CD4-positive, alpha-beta T cell treated with Interleukin-4 for 4 hours (primary cell): ENCODE results near the gene SKAP1.
"Not testable (repeated sequence)": the region's sequence is repeated elsewhere in the genome, so short reads cannot be mapped to it uniquely, and the experiment has no call there.

Source experiments
- DNase-seq: peaks from one replicate; pipeline ENCODE4 v3.0.0-alpha.2; 2020

SKAP1 gene

GRCh38 chr17:48194097-48194550 is 235.9 kb downstream of the SKAP1 start:
- DNase-seq = peak; percentile 36

- no peak for DNase-seq
Measured at GRCh38 chr17:48192321-48192731, 237.7 kb downstream of the SKAP1 start.

GRCh38 chr17:48191362-48191761 is 238.7 kb downstream of the SKAP1 start:
- no peak for DNase-seq

GRCh38 chr17:48190871-48191270 is 239.1 kb downstream of the SKAP1 start:
- no peak for DNase-seq

GRCh38 chr17:48187872-48188608 is 242.0 kb downstream of the SKAP1 start:
- no peak for DNase-seq

- not testable (repeated sequence) for DNase-seq
Measured at GRCh38 chr17:48186317-48186716, 243.7 kb downstream of the SKAP1 start.

- DNase-seq = no peak
Measured at GRCh38 chr17:48184721-48185120, 245.3 kb downstream of the SKAP1 start.

- no peak for DNase-seq
Measured at GRCh38 chr17:48181653-48182052, 248.4 kb downstream of the SKAP1 start.

- DNase-seq = no peak
Measured at GRCh38 chr17:48180842-48181629, 249.0 kb downstream of the SKAP1 start.

- no peak for DNase-seq
Measured at GRCh38 chr17:48179071-48179945, 250.7 kb downstream of the SKAP1 start.

GRCh38 chr17:48178317-48178716 is 251.7 kb downstream of the SKAP1 start:
- DNase-seq = no peak

GRCh38 chr17:48177816-48178215 is 252.2 kb downstream of the SKAP1 start:
- DNase-seq = no peak

GRCh38 chr17:48176471-48176855 is 253.6 kb downstream of the SKAP1 start:
- no peak for DNase-seq

- no peak for DNase-seq
Measured at GRCh38 chr17:48175692-48176470, 254.1 kb downstream of the SKAP1 start.

- DNase-seq = no peak
Measured at GRCh38 chr17:48174833-48175523, 255.0 kb downstream of the SKAP1 start.

- DNase-seq = no peak
Measured at GRCh38 chr17:48173191-48173984, 256.6 kb downstream of the SKAP1 start.

GRCh38 chr17:48169926-48170325 is 260.1 kb downstream of the SKAP1 start:
- DNase-seq = no peak

GRCh38 chr17:48163809-48164208 is 266.2 kb downstream of the SKAP1 start:
- DNase-seq = no peak

- no peak for DNase-seq
Measured at GRCh38 chr17:48162946-48163506, 267.0 kb downstream of the SKAP1 start.

GRCh38 chr17:48162306-48162934 is 267.6 kb downstream of the SKAP1 start:
- no peak for DNase-seq
